PC-9 (cell line): ENCODE measurements around the gene CMTM3. TPM values are rescaled to one million over a fixed set of nuclear protein-coding genes. Genes with fewer than 3 reads are reported as not detected.

Experiments used
- BruUV-seq: library from RNA; stranded (reverse); fragments of 400-500 nt; replicated peaks from 2 replicates; lab custom pipeline; 2021; lab: Mats Ljungman, UMichigan
- CTCF ChIA-PET: fragments of 300-600 bp; sonication (Branson Sonifier 250); formaldehyde crosslinking; loops from one replicate; lab custom pipeline; 2022; ENCODE audit warnings: antibody characterized with exemption; lab: Charles Lee
- POLR2A ChIA-PET: fragments of 300-600 bp; sonication (Branson Sonifier 250); formaldehyde crosslinking; loops from one replicate; lab custom pipeline; 2022; ENCODE audit warnings: antibody characterized with exemption; ENCODE audit not compliant: unreplicated experiment; lab: Charles Lee
- DNase-seq, 2 experiments: peaks; one replicate each; pipeline versions ENCODE4 v3.0.0 to v3.0.0-alpha.2; 2015 to 2022; ENCODE audit warnings: mixed read lengths in 1 of 2
- H2AFZ ChIP-seq: fragments of 200-600 bp; sonication (generic); 2 replicates; pipeline ENCODE4 v1.8.1; 2017; ENCODE audit warnings: antibody characterized with exemption
- H3F3A ChIP-seq: fragments of 200-600 bp; sonication (generic); 2 replicates; pipeline ENCODE4 v1.8.1; 2017; ENCODE audit warnings: antibody characterized with exemption, mild to moderate bottlenecking, low read depth; ENCODE audit not compliant: insufficient read depth
- H3K27ac ChIP-seq: fragments of 200-600 bp; sonication (generic); 2 replicates; pipeline ENCODE4 v1.6.1; 2016; ENCODE audit warnings: mixed run types
- H3K27me3 ChIP-seq: fragments of 200-600 bp; sonication (generic); 2 replicates; pipeline ENCODE4 v1.6.1; 2016; ENCODE audit warnings: low read depth, mixed run types; ENCODE audit not compliant: insufficient read depth
- H3K36me3 ChIP-seq: fragments of 200-600 bp; sonication (generic); 2 replicates; pipeline ENCODE4 v1.6.1; 2016; ENCODE audit warnings: low read depth, mixed run types
- H3K4me1 ChIP-seq: fragments of 200-600 bp; sonication (generic); replicated peaks from 2 replicates; pipeline ENCODE4 v1.6.1; 2016; ENCODE audit warnings: mixed run types; ENCODE audit not compliant: insufficient read depth
- H3K4me2 ChIP-seq: fragments of 200-600 bp; sonication (generic); 2 replicates; pipeline ENCODE4 v1.6.1; 2017; ENCODE audit warnings: mixed run types
- H3K4me3 ChIP-seq: fragments of 200-600 bp; sonication (generic); 2 replicates; pipeline ENCODE4 v1.6.1; 2016; ENCODE audit warnings: mixed run types
- H3K79me2 ChIP-seq: fragments of 200-600 bp; sonication (generic); 2 replicates; pipeline ENCODE4 v1.6.1; 2017; ENCODE audit warnings: low read depth, mixed run types
- H3K9me2 ChIP-seq: fragments of 200-600 bp; sonication (generic); 2 replicates; pipeline ENCODE4 v1.8.1; 2017; ENCODE audit warnings: mild to moderate bottlenecking; ENCODE audit not compliant: insufficient read depth
- H3K9me3 ChIP-seq: fragments of 200-600 bp; sonication (generic); 2 replicates; pipeline ENCODE4 v1.8.1; 2016; ENCODE audit warnings: low read depth; ENCODE audit not compliant: insufficient read depth
- H4K20me1 ChIP-seq: fragments of 200-600 bp; sonication (generic); 2 replicates; pipeline ENCODE4 v1.8.1; 2017; ENCODE audit not compliant: insufficient read depth
- EZH2 ChIP-seq: fragments of 200-600 bp; sonication (generic); IDR thresholded peaks from 2 replicates; pipeline ENCODE4 v1.8.0; 2017; ENCODE audit warnings: antibody characterized with exemption, low read depth
- intact Hi-C: fragments of 100-400 bp; cut with micrococcal nuclease; formaldehyde crosslinking; loops from one replicate; pipeline ENCODE4 v1.10.0; 2022; ENCODE audit not compliant: unreplicated experiment
- total RNA-seq: library from RNA; stranded (reverse); gene quantifications from 2 replicates; pipeline ENCODE4 v1.2.3, GENCODE V29; 2021
- TF ChIP-seq, protein P1 (sequence below): fragments of 200-600 bp; sonication (generic); conservative IDR thresholded peaks from 2 replicates; pipeline ENCODE4 v1.6.1; 2017; ENCODE audit warnings: mixed run types, antibody characterized with exemption, mild to moderate bottlenecking, moderate library complexity

Gene CMTM3
- total RNA-seq, 1 experiment from 2014 or later, result 32.0 TPM

DNA sequence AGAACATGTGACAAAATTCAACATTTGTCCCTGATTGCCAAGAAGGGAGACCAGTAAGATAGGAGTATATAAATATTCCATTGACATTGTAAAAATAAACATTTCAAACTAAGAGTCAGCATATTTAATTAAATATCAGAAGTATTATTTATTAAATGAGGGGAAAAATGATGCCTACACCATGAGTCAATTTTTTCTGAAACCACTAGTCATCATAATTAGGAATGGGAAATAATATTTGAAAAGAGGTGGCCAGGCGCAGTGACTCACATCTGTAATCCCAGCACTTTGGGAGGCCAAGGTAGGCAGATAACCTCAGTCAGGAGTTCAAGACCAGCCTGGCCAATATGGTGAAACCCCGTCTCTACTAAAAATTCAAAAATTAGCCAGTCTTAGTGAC is 36.1 kb upstream of the CMTM3 start:
- 0 out of 2 replicates have a peak, but pooled peaks cover 5% of the 10 kb centered on the region for H3K36me3 ChIP-seq
- H4K20me1 ChIP-seq, result no peaks in the 10 kb centered on the region
- no TSS peak for BruUV-seq
- CTCF ChIA-PET, result no interaction called here
- 0 out of 2 replicates have a peak, but pooled peaks cover 5% of the 10 kb centered on the region for H3K9me3 ChIP-seq
- no peaks in the 10 kb centered on the region for H3K9me2 ChIP-seq
- POLR2A ChIA-PET, result no interaction called here
- H3K4me3 ChIP-seq, result no peak overlapping the region
- no peaks in the 10 kb centered on the region for H3K79me2 ChIP-seq
- H3K4me2 ChIP-seq, result no peak overlapping the region
- no peak for DNase-seq
- no peak overlapping the region for H2AFZ ChIP-seq
- intact Hi-C loops, result no loop called here
- peaks cover 17% of the 10 kb centered on the region for H3F3A ChIP-seq
- no peak overlapping the region for H3K27ac ChIP-seq
- H3K4me1 ChIP-seq, result peaks cover 22% of the 10 kb centered on the region
- no peak for TF ChIP-seq EZH2
- TF ChIP-seq, protein P1, sequence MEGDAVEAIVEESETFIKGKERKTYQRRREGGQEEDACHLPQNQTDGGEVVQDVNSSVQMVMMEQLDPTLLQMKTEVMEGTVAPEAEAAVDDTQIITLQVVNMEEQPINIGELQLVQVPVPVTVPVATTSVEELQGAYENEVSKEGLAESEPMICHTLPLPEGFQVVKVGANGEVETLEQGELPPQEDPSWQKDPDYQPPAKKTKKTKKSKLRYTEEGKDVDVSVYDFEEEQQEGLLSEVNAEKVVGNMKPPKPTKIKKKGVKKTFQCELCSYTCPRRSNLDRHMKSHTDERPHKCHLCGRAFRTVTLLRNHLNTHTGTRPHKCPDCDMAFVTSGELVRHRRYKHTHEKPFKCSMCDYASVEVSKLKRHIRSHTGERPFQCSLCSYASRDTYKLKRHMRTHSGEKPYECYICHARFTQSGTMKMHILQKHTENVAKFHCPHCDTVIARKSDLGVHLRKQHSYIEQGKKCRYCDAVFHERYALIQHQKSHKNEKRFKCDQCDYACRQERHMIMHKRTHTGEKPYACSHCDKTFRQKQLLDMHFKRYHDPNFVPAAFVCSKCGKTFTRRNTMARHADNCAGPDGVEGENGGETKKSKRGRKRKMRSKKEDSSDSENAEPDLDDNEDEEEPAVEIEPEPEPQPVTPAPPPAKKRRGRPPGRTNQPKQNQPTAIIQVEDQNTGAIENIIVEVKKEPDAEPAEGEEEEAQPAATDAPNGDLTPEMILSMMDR, result no peak
- no peaks in the 10 kb centered on the region for H3K27me3 ChIP-seq

GRCh38 chr16:66569131-66569530 is 35.4 kb upstream of the CMTM3 start:
- Histone ChIP-seq H3K4me2 (peak overlapping the region; percentile 43), H3K9me2 (no peaks in the 10 kb centered on the region), H3K79me2 (no peaks in the 10 kb centered on the region), H4K20me1 (no peaks in the 10 kb centered on the region), H3K36me3 (no peaks in the 10 kb centered on the region), H3F3A (peaks cover 17% of the 10 kb centered on the region), H3K4me3 (no peak overlapping the region), H3K27me3 (no peaks in the 10 kb centered on the region), H3K9me3 (0 out of 2 replicates have a peak, but pooled peaks cover 5% of the 10 kb centered on the region), H2AFZ (no peak overlapping the region), H3K27ac (peak overlapping the region; percentile 22), H3K4me1 (peaks cover 22% of the 10 kb centered on the region)
- no TSS peak for BruUV-seq
- TF ChIP-seq, protein P1, result no peak
- TF ChIP-seq EZH2, result no peak
- CTCF ChIA-PET, result interaction anchor here (0.7 kb wide), 1 partner anchor 118 kb away, joined by 3 read pairs; no protein-coding TSS in a partner anchor
- POLR2A ChIA-PET, result interaction anchor here (0.6 kb wide), 1 partner anchor 304 kb away, joined by 5 read pairs; no protein-coding TSS in a partner anchor
- intact Hi-C loops, result no loop called here
- DNase-seq, result no peak

- BruUV-seq, result no TSS peak
- intact Hi-C loops, result no loop called here
- Histone ChIP-seq H3K4me2 (peak overlapping the region; percentile 43), H3K27ac (peak overlapping the region; percentile 22), H3K4me3 (no peak overlapping the region), H3K27me3 (no peaks in the 10 kb centered on the region), H2AFZ (no peak overlapping the region), H3K36me3 (no peaks in the 10 kb centered on the region), H3K79me2 (no peaks in the 10 kb centered on the region), H3K9me2 (no peaks in the 10 kb centered on the region), H3K9me3 (0 out of 2 replicates have a peak, but pooled peaks cover 5% of the 10 kb centered on the region), H3F3A (peaks cover 17% of the 10 kb centered on the region), H4K20me1 (no peaks in the 10 kb centered on the region), H3K4me1 (peaks cover 22% of the 10 kb centered on the region)
- TF ChIP-seq, protein P1, result no peak
- no peak for TF ChIP-seq EZH2
- ChIA-PET CTCF (interaction anchor here (0.7 kb wide), 1 partner anchor 119 kb away, joined by 3 read pairs; no protein-coding TSS in a partner anchor), POLR2A (interaction anchor here (0.6 to 0.7 kb wide), 3 partner anchors 34 to 303 kb away, joined by 3 to 9 read pairs (median 5); partner anchors contain the start of gene CMTM3)
- peak in 1 of 2 experiments; percentile 76 for DNase-seq
Measured at GRCh38 chr16:66569827-66570405, 34.6 kb upstream of the CMTM3 start.
